Subcutaneous adipose tissue (tissue), 4 donors: ENCODE measurements around the gene PTMA. TPM values are rescaled to one million over a fixed set of nuclear protein-coding genes. Genes with fewer than 3 reads are reported as not detected.

Source experiments
- small RNA-seq: library from RNA; depleted of rRNA; stranded (forward); fragments of <200 nt; gene quantifications from one replicate; pipeline ENCODE3, GENCODE V24; 2016
- total RNA-seq, 4 donors: library from RNA; depleted of rRNA; stranded (reverse); fragments of >200 nt; gene quantifications; one replicate each; pipeline ENCODE4 v1.1.0, GENCODE V29; 2016
- TF ChIP-seq, protein P1 (sequence below): fragments of 450-650 bp; IDR thresholded peaks from one replicate; pipeline ENCODE4 v1.5.1; 2016; ENCODE audit warnings: low read depth, mild to moderate bottlenecking, control low read depth, antibody characterized with exemption, moderate library complexity

The PTMA gene
- total RNA-seq, 4 donors from 2014 or later: 435 to 772 (median 535) TPM

GRCh38 chr2:231752061-231752460 is 43.7 kb downstream of the PTMA start:
- TF ChIP-seq, protein P1, sequence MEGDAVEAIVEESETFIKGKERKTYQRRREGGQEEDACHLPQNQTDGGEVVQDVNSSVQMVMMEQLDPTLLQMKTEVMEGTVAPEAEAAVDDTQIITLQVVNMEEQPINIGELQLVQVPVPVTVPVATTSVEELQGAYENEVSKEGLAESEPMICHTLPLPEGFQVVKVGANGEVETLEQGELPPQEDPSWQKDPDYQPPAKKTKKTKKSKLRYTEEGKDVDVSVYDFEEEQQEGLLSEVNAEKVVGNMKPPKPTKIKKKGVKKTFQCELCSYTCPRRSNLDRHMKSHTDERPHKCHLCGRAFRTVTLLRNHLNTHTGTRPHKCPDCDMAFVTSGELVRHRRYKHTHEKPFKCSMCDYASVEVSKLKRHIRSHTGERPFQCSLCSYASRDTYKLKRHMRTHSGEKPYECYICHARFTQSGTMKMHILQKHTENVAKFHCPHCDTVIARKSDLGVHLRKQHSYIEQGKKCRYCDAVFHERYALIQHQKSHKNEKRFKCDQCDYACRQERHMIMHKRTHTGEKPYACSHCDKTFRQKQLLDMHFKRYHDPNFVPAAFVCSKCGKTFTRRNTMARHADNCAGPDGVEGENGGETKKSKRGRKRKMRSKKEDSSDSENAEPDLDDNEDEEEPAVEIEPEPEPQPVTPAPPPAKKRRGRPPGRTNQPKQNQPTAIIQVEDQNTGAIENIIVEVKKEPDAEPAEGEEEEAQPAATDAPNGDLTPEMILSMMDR: no peak

- TF ChIP-seq, protein P1: no peak
Measured at GRCh38 chr2:231761735-231762134, 53.4 kb downstream of the PTMA start.

Small RNA genes lying within 50 kb of the gene (small RNA-seq; reads per million reads assigned to genes)
- gene RF00015: not detected

Other genes with a start within 250 kb of the PTMA start
- 100 to 1,000 TPM; 136 to 247 (median 197) TPM for gene NCL, start 244.0 kb upstream of the PTMA start, total RNA-seq
- gene NMUR1, start 178.1 kb upstream of the PTMA start, total RNA-seq: 10 to 100 TPM in 1 of 4 donors, 1 to 10 TPM in 2, under 1 TPM in 1; 0.51 to 10.2 (median 2.5) TPM
- gene TEX44, start 115.7 kb upstream of the PTMA start, total RNA-seq: not detected
- 10 to 100 TPM; 12.6 to 29.4 (median 23.6) TPM for gene PDE6D, start 72.8 kb downstream of the PTMA start, total RNA-seq
- gene COPS7B, start 77.9 kb downstream of the PTMA start, total RNA-seq: 10 to 100 TPM; 20.0 to 39.4 (median 24.8) TPM
- gene NPPC, start 217.9 kb downstream of the PTMA start, total RNA-seq: 1 to 10 TPM in 1 of 4 donors, not detected in 3; 1.8 TPM